SK-N-SH (cell line): ENCODE data around the gene OR4K14. TPM values are rescaled to one million over a fixed set of nuclear protein-coding genes. Genes with fewer than 3 reads are reported as not detected.

ENCODE experiments used
- CTCF ChIA-PET: fragments of 300-600, 350-600 bp; formaldehyde crosslinking; extraction: SDS; loops from one replicate; lab custom pipeline; 2021; lab: Yijun Ruan, JAX
- POLR2A ChIA-PET: fragments of 350-600 bp; sonication (Branson Sonifier 250); formaldehyde crosslinking; extraction: SDS; loops from one replicate; lab custom pipeline; 2020; ENCODE audit warnings: antibody characterized with exemption, inconsistent platforms; lab: Yijun Ruan, JAX
- DNase-seq: peaks from one replicate; pipeline ENCODE4 v3.0.0; 2012
- H2AFZ ChIP-seq: fragments of 200-600 bp; sonication (generic); 2 replicates; pipeline ENCODE4 v1.8.1; 2016; ENCODE audit warnings: antibody characterized with exemption, mild to moderate bottlenecking, low read depth
- H3F3A ChIP-seq: fragments of 200-600 bp; sonication (generic); replicated peaks from 2 replicates; pipeline ENCODE3; 2016; ENCODE audit warnings: antibody characterized with exemption, mild to moderate bottlenecking; ENCODE audit not compliant: insufficient read depth
- H3K27ac ChIP-seq, 2 experiments: fragments of 200-500 bp in 1 of 2; fragments of 200-600 bp in 1 of 2; sonication (Bioruptor generic) in 1 of 2; sonication (generic), shearing (Covaris generic) in 1 of 2; 2 replicates each; pipeline versions ENCODE4 v1.5.1 to v1.6.1; 2014 to 2016; ENCODE audit warnings: low read depth in 2 of 2, inconsistent platforms in 1 of 2, low read length in 1 of 2, mild to moderate bottlenecking in 1 of 2, mixed read lengths in 1 of 2
- H3K27me3 ChIP-seq: fragments of 200-600 bp; sonication (generic), shearing (Covaris generic); 2 replicates; pipeline ENCODE4 v1.6.1; 2016; ENCODE audit warnings: mixed run types; ENCODE audit not compliant: insufficient read depth
- H3K36me3 ChIP-seq, 2 experiments: fragments of 200-500 bp in 1 of 2; fragments of 200-600 bp in 1 of 2; sonication (Bioruptor generic) in 1 of 2; sonication (generic) in 1 of 2; replicated peaks in 1 of 2; 2 replicates each; pipeline versions ENCODE3 to v1.5.1; 2014 to 2016; ENCODE audit warnings: low read length in 1 of 2, mild to moderate bottlenecking in 1 of 2; ENCODE audit not compliant: insufficient read depth in 2 of 2, control insufficient read depth in 1 of 2
- H3K4me1 ChIP-seq, 2 experiments: fragments of 200-500 bp in 1 of 2; fragments of 200-600 bp in 1 of 2; sonication (Bioruptor generic) in 1 of 2; sonication (generic), shearing (Covaris generic) in 1 of 2; 2 replicates each; pipeline versions ENCODE4 v1.5.1 to v1.6.1; 2014 to 2016; ENCODE audit warnings: low read depth in 1 of 2, low read length in 1 of 2, mixed run types in 1 of 2; ENCODE audit not compliant: insufficient read depth in 2 of 2, control insufficient read depth in 1 of 2
- H3K4me2 ChIP-seq: fragments of 200-600 bp; sonication (generic), shearing (Covaris generic); 2 replicates; pipeline ENCODE4 v1.6.1; 2017; ENCODE audit warnings: mixed run types
- H3K4me3 ChIP-seq, 2 experiments: fragments of 200-500 bp in 1 of 2; fragments of 200-600 bp in 1 of 2; sonication (Bioruptor generic) in 1 of 2; sonication (generic), shearing (Covaris generic) in 1 of 2; 2 replicates each; pipeline versions ENCODE4 v1.5.1 to v1.8.1; 2014 to 2016; ENCODE audit warnings: low read depth in 2 of 2, inconsistent platforms in 1 of 2, low read length in 1 of 2, mild to moderate bottlenecking in 1 of 2, mixed read lengths in 1 of 2, moderate library complexity in 1 of 2
- H3K79me2 ChIP-seq: fragments of 200-600 bp; sonication (generic); 2 replicates; pipeline ENCODE4 v1.8.1; 2017; ENCODE audit warnings: mild to moderate bottlenecking; ENCODE audit not compliant: insufficient read depth
- H3K9ac ChIP-seq: fragments of 200-600 bp; sonication (generic); 2 replicates; pipeline ENCODE4 v1.6.1; 2017; ENCODE audit warnings: mixed run types
- H3K9me2 ChIP-seq: fragments of 200-600 bp; sonication (generic); 2 replicates; pipeline ENCODE4 v1.6.1; 2017; ENCODE audit warnings: mixed run types
- H3K9me3 ChIP-seq: fragments of 200-600 bp; sonication (generic); 2 replicates; pipeline ENCODE4 v1.6.1; 2017; ENCODE audit warnings: mixed run types, mild to moderate bottlenecking, moderate library complexity
- H4K20me1 ChIP-seq: fragments of 200-600 bp; sonication (generic); 2 replicates; pipeline ENCODE4 v1.6.1; 2017; ENCODE audit warnings: mild to moderate bottlenecking, mixed run types; ENCODE audit not compliant: insufficient read depth
- CHD2 ChIP-seq: fragments of 150-350 bp; IDR thresholded peaks from 2 replicates; pipeline ENCODE4 v1.6.1; 2018; ENCODE audit warnings: low read length; ENCODE audit not compliant: partially characterized antibody
- ELF1 ChIP-seq: IDR thresholded peaks from 2 replicates; pipeline ENCODE4 v1.4.0; 2012
- FOSL2 ChIP-seq: IDR thresholded peaks from 2 replicates; pipeline ENCODE4 v1.4.0; 2012; ENCODE audit warnings: low read depth, mild to moderate bottlenecking, moderate library complexity, borderline replicate concordance
- NRF1 ChIP-seq: IDR thresholded peaks from 2 replicates; pipeline ENCODE4 v1.6.1; 2012; ENCODE audit warnings: low read depth, mild to moderate bottlenecking, low read length
- POLR2AphosphoS5 ChIP-seq: IDR thresholded peaks from 2 replicates; pipeline ENCODE4 v1.6.1; 2012; ENCODE audit warnings: low read depth, low read length
- RFX5 ChIP-seq: IDR thresholded peaks from 2 replicates; pipeline ENCODE4 v1.6.1; 2012; ENCODE audit warnings: mild to moderate bottlenecking, improper control_type of control experiment, low read length
- RXRA ChIP-seq: IDR thresholded peaks from 2 replicates; pipeline ENCODE4 v1.4.0; 2012; ENCODE audit warnings: low read depth, mild to moderate bottlenecking, borderline replicate concordance
- SIN3A ChIP-seq: IDR thresholded peaks from 2 replicates; pipeline ENCODE4 v1.6.1; 2012; ENCODE audit warnings: low read depth, mild to moderate bottlenecking, low read length, moderate library complexity, borderline replicate concordance
- SMC3 ChIP-seq: IDR thresholded peaks from 2 replicates; pipeline ENCODE4 v1.6.1; 2012; ENCODE audit warnings: low read depth, low read length, improper control_type of control experiment
- TEAD4 ChIP-seq: IDR thresholded peaks from 2 replicates; pipeline ENCODE4 v1.4.0; 2012; ENCODE audit warnings: mild to moderate bottlenecking, borderline replicate concordance; ENCODE audit not compliant: insufficient read depth
- YY1 ChIP-seq: IDR thresholded peaks from 2 replicates; pipeline ENCODE4 v1.4.0; 2012; ENCODE audit warnings: low read depth, mild to moderate bottlenecking
- WGBS: methylation state at CpG from one replicate; pipeline ENCODE4 v1.1.6; 2017; ENCODE audit warnings: low lambda C conversion rate; 5-methylcytosine and 5-hydroxymethylcytosine counted together
- polyA plus RNA-seq, 3 experiments: library from polyadenylated mRNA; depleted of rRNA; stranded (reverse); fragments of >200 nt; gene quantifications; 2 replicates each; pipeline ENCODE4 v1.2.3, GENCODE V29; 2012
- TF ChIP-seq, protein P1 (sequence below): IDR thresholded peaks from 2 replicates; pipeline ENCODE4 v1.4.0; 2012; ENCODE audit warnings: low read depth, borderline replicate concordance
- TF ChIP-seq, protein P2 (sequence below): fragments of 150-350 bp; IDR thresholded peaks from 2 replicates; pipeline ENCODE4 v1.6.1; 2017; ENCODE audit warnings: antibody characterized with exemption, low read length, low read depth, borderline replicate concordance

The OR4K14 gene
- polyA plus RNA-seq, 1 of the 3 experiments (the other 2 are of a cell fraction) = not detected

DNA sequence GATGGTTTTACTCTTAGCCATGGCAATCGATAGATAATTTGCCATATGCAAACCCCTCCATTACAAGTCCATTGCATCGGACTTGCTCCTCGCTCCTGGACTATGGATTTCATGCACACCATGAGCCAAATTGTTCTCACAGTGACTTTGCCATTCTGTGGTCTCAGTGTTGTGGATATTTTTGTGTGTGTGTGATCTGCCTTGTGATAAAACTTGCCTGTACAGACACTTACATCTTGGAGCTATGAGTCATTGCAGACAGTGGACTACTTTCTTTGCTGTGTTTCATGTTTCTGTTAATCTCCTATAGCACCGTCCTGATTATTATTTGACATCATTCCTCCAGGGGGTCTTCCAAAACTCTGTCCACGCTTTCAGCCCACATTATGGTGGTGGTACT, 25.1 kb upstream of the OR4K14 start:
- H2AFZ ChIP-seq = no peak overlapping the region
- H3K4me3 ChIP-seq = no peak overlapping the region
- TF ChIP-seq NRF1 (no peak), TEAD4 (no peak), ELF1 (no peak), SMC3 (no peak), SIN3A (no peak), RFX5 (no peak), FOSL2 (no peak), POLR2AphosphoS5 (no peak), YY1 (no peak)
- TF ChIP-seq, all 33 proteins: peak for 0
- Histone ChIP-seq H3K27ac (no peak overlapping the region), H3K9me3 (no peaks in the 10 kb centered on the region), H3K36me3 (no peaks in the 10 kb centered on the region), H3K79me2 (no peaks in the 10 kb centered on the region), H3K9ac (no peak overlapping the region), H4K20me1 (no peaks in the 10 kb centered on the region), H3K27me3 (no peaks in the 10 kb centered on the region), H3K4me2 (no peak overlapping the region), H3F3A (no peaks in the 10 kb centered on the region), H3K9me2 (no peaks in the 10 kb centered on the region), H3K4me1 (no peaks in the 10 kb centered on the region)
- CTCF ChIA-PET = no interaction called here
- POLR2A ChIA-PET = no interaction called here
- DNase-seq = no peak
- WGBS = 2% methylated on average over 5 of the region's 5 CpGs

DNA sequence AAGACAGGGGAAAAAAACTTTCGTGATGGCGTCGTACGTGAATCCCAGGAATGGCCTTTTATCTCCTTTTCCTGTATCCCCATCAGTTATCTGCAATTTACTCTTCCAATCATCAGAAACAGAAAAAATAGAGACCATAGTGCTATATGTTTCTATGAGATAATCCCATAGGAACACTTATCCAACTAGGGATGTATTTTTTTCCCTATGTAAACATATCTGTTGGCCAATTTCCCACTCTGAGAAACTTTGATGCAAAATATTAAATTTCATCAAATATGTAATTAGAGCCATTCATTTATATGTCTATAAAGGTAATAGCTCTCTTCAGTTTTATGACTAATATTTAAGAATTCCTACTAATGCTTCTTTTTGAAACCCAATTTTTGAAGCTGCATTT, 16.8 kb upstream of the OR4K14 start, which contains the start of gene OR4K13:
OR4K13 (minus strand) TSS at position 101 of the 400 bp plus-strand sequence. CDS start 1,280 bp downstream, outside the sequence.
- H3K36me3 ChIP-seq = no peaks in the 10 kb centered on the region
- 16% methylated on average over 4 of the region's 4 CpGs for WGBS
- H4K20me1 ChIP-seq = no peaks in the 10 kb centered on the region
- H3K9me3 ChIP-seq = no peaks in the 10 kb centered on the region
- no peaks in the 10 kb centered on the region for H3K79me2 ChIP-seq
- POLR2A ChIA-PET = no interaction called here
- DNase-seq = no peak
- CTCF ChIA-PET = interaction anchor here (1.4 kb wide), 1 partner anchor 11 kb away, joined by 4 read pairs; no protein-coding TSS in a partner anchor
- no peak within 1 kb of the TSS for H2AFZ ChIP-seq
- no peak within 1 kb of the TSS for H3K4me3 ChIP-seq
- no peaks in the 10 kb centered on the region for H3K4me1 ChIP-seq
- H3K27ac ChIP-seq = no peak within 1 kb of the TSS
- H3F3A ChIP-seq = no peaks in the 10 kb centered on the region
- H3K4me2 ChIP-seq = no peak within 1 kb of the TSS
- no peak for TF ChIP-seq CHD2
- TF ChIP-seq RXRA = no peak
- TF ChIP-seq, protein P1, sequence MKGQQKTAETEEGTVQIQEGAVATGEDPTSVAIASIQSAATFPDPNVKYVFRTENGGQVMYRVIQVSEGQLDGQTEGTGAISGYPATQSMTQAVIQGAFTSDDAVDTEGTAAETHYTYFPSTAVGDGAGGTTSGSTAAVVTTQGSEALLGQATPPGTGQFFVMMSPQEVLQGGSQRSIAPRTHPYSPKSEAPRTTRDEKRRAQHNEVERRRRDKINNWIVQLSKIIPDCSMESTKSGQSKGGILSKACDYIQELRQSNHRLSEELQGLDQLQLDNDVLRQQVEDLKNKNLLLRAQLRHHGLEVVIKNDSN = no peak
- TF ChIP-seq, protein P2, sequence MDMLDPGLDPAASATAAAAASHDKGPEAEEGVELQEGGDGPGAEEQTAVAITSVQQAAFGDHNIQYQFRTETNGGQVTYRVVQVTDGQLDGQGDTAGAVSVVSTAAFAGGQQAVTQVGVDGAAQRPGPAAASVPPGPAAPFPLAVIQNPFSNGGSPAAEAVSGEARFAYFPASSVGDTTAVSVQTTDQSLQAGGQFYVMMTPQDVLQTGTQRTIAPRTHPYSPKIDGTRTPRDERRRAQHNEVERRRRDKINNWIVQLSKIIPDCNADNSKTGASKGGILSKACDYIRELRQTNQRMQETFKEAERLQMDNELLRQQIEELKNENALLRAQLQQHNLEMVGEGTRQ = no peak
- H3K27me3 ChIP-seq = no peaks in the 10 kb centered on the region
- no peaks in the 10 kb centered on the region for H3K9me2 ChIP-seq
- no peak within 1 kb of the TSS for H3K9ac ChIP-seq
